Type B pancreatic cell (in vitro differentiated cells): ENCODE data around the gene KCNK17. TPM values are rescaled to one million over a fixed set of nuclear protein-coding genes. Genes with fewer than 3 reads are reported as not detected.
A peak's percentile ranks its signal among the peaks of the same experiment; 100 is the strongest.

Source experiments
- DNase-seq: peaks from one replicate; pipeline ENCODE4 v3.0.0; 2021; ENCODE audit warnings: mixed read lengths; ENCODE audit not compliant: unreplicated experiment; ENCODE audit errors: extremely low spot score
- H3K27ac Mint-ChIP-seq: 2 replicates; pipeline ENCODE4 v1.8.0; 2021; ENCODE audit warnings: mild to moderate bottlenecking, mixed read lengths
- H3K27me3 Mint-ChIP-seq: 2 replicates; pipeline ENCODE4 v1.8.0; 2021; ENCODE audit warnings: mixed read lengths
- H3K36me3 Mint-ChIP-seq: 2 replicates; pipeline ENCODE4 v1.8.0; 2021; ENCODE audit warnings: mixed read lengths
- H3K4me1 Mint-ChIP-seq: one replicate; pipeline ENCODE4 v1.8.0; 2021; ENCODE audit warnings: mixed read lengths; ENCODE audit not compliant: unreplicated experiment
- H3K4me3 Mint-ChIP-seq: 2 replicates; pipeline ENCODE4 v1.8.0; 2021; ENCODE audit warnings: mild to moderate bottlenecking, mixed read lengths
- H3K9me3 Mint-ChIP-seq: 2 replicates; pipeline ENCODE4 v1.8.0; 2021; ENCODE audit warnings: mixed read lengths
- CTCF ChIP-seq: fragments of 200-600 bp; sonication (generic); conservative IDR thresholded peaks from 2 replicates; pipeline ENCODE4 v1.5.0; 2021; ENCODE audit warnings: antibody characterized with exemption, mild to moderate bottlenecking
- total RNA-seq: library from RNA; stranded (reverse); gene quantifications from 2 replicates; pipeline ENCODE4 v1.2.1, GENCODE V29; 2021; ENCODE audit warnings: low replicate concordance

KCNK17 gene
- total RNA-seq, 1 donor from 2014 or later = 9.9 TPM

DNA sequence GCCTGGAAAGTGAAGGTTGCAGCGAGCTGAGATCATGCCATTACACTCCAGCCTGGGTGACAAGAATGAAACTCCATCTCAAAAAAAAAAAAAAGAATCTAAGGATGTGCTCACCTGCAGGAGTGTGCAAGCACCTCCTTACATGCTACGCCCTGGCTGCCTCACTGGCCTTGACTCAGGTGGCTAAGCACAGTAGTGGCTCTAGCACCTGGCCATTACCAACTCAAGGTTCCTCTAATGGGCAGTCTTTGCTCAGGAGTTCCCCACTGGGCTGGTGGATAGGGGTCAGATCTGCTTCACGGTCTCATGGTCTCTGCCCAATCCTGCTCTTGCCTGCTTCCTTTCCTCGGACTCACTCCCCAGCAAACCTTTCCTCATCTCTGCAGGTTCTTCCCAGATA, 39.7 kb downstream of the KCNK17 start:
- no peaks in the 10 kb centered on the region for H3K4me1 Mint-ChIP-seq
- peaks cover 4% of the 10 kb centered on the region for H3K27me3 Mint-ChIP-seq
- DNase-seq = no peak
- no peak overlapping the region for H3K27ac Mint-ChIP-seq
- no peaks in the 10 kb centered on the region for H3K9me3 Mint-ChIP-seq
- H3K36me3 Mint-ChIP-seq = no peaks in the 10 kb centered on the region
- no peak for TF ChIP-seq CTCF
- no peak overlapping the region for H3K4me3 Mint-ChIP-seq

DNA sequence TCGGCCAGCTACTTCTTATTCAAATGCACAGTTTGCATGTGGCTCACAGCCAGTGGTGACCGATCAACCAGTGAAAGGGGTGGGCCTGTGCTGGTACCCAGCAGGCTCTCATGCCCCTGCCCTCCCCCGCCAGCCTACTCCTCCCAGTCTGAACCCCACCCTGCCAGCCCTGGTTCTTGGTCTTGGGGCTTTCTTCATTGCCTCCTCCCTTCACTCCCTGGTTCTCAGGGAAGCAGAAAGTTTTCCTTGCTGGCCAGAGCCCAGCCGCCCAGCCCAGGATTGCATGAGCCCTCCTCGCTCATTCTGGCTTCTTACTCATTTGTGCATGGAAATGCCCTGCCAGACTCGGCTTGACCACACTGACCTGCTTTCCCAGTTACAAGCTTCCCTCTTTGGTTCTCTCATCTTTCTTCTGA, 40.8 kb downstream of the KCNK17 start:
- Mint-ChIP-seq H3K9me3 (no peaks in the 10 kb centered on the region), H3K4me1 (no peaks in the 10 kb centered on the region), H3K27ac (no peak overlapping the region), H3K27me3 (peaks cover 4% of the 10 kb centered on the region), H3K4me3 (no peak overlapping the region), H3K36me3 (no peaks in the 10 kb centered on the region)
- DNase-seq = no peak
- no peak for TF ChIP-seq CTCF

DNA sequence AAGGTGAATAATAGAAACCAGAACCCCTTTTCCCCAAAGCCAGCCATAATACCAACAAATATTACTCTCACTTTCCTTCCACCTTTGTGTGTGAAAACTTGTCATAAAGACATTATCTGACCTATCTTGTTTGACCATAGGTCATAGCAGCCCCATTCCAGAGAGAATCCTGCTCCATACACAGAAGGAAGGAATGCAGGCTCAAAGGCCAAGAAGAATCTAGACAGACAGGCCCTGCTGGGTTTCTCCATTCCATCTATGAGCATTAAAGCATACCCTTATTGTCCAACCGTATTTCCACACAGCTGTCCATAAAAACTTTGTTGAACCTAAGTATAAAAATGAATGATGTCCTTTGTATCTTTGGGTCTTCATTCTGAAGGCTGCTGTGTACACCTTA, 44.3 kb downstream of the KCNK17 start:
- H3K36me3 Mint-ChIP-seq = no peaks in the 10 kb centered on the region
- DNase-seq = no peak

GRCh38 chr6:39268721-39269120, 45.5 kb downstream of the KCNK17 start:
- TF ChIP-seq CTCF = no peak
- Mint-ChIP-seq H3K9me3 (no peaks in the 10 kb centered on the region), H3K4me3 (no peak overlapping the region), H3K4me1 (no peaks in the 10 kb centered on the region), H3K36me3 (no peaks in the 10 kb centered on the region), H3K27ac (no peak overlapping the region), H3K27me3 (peaks cover 3% of the 10 kb centered on the region)
- no peak for DNase-seq

More for the DNA sequence above, 44.3 kb downstream of the KCNK17 start:
- Mint-ChIP-seq H3K9me3 (no peaks in the 10 kb centered on the region), H3K27me3 (peaks cover 4% of the 10 kb centered on the region), H3K4me3 (no peak overlapping the region), H3K27ac (peak overlapping the region; percentile 2), H3K4me1 (no peaks in the 10 kb centered on the region)
- TF ChIP-seq CTCF = no peak

DNA sequence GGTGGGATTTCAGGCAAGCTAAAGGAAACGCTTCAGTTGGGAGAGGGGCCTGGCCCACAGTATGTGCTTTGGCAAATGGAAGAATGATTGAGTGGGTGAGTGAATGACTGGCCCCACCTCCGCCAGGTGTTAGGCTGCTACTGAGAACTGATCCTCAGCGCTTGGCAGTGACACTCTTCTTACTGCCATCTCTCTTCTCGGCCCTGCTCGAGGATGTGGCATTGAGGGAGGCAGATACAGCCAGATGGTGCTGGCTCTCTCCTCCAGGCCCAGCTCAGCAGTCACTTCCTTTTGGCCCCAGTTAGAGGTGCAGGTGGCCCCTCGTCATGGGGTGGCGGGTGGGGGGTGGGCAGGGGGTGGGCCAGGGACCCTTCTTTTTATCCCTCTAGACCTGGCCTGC, 46.0 kb downstream of the KCNK17 start:
- H3K4me1 Mint-ChIP-seq = no peaks in the 10 kb centered on the region
- no peak for TF ChIP-seq CTCF
- no peak overlapping the region for H3K4me3 Mint-ChIP-seq
- no peaks in the 10 kb centered on the region for H3K9me3 Mint-ChIP-seq
- H3K27ac Mint-ChIP-seq = no peak overlapping the region
- H3K27me3 Mint-ChIP-seq = no peaks in the 10 kb centered on the region
- no peaks in the 10 kb centered on the region for H3K36me3 Mint-ChIP-seq
- no peak for DNase-seq

- Mint-ChIP-seq H3K36me3 (no peaks in the 10 kb centered on the region), H3K4me1 (no peaks in the 10 kb centered on the region), H3K9me3 (no peaks in the 10 kb centered on the region), H3K4me3 (no peak overlapping the region), H3K27me3 (no peaks in the 10 kb centered on the region), H3K27ac (peak overlapping the region; percentile 35)
- TF ChIP-seq CTCF = no peak
- DNase-seq = no peak
These were observed 47.4 kb downstream of the KCNK17 start for GRCh38 chr6:39266782-39267355.
